Stomach (tissue), 4 donors: ENCODE measurements around the gene ABCB1.

Source experiments
- CTCF ChIP-seq, 7 experiments: fragments of 450-650 bp in 4 of 7; fragments of 200-600 bp in 3 of 7; sonication (generic) in 3 of 7; IDR thresholded peaks; one replicate each; pipeline ENCODE4 v1.5.1; 2016 to 2019; ENCODE audit warnings: antibody characterized with exemption in 7 of 7, control low read depth in 2 of 7, mild to moderate bottlenecking in 1 of 7
- EP300 ChIP-seq: sonication (generic); formaldehyde crosslinking; IDR thresholded peaks from one replicate; pipeline ENCODE4 v1.6.1; 2017; ENCODE audit warnings: antibody characterized with exemption
- POLR2A ChIP-seq, 4 donors: fragments of 450-650 bp; IDR thresholded peaks; one replicate each; pipeline ENCODE4 v1.6.1; 2016; ENCODE audit warnings: antibody characterized with exemption in 4 of 4, control low read depth in 2 of 4, mild to moderate bottlenecking in 1 of 4, moderate library complexity in 1 of 4
- POLR2AphosphoS5 ChIP-seq, 3 donors: sonication (generic); formaldehyde crosslinking; IDR thresholded peaks; one replicate each; pipeline ENCODE4 v1.6.1; 2016; ENCODE audit warnings: antibody characterized with exemption in 3 of 3

GRCh38 chr7:87561102-87561501 is 39.6 kb downstream of the ABCB1 start:
- TF ChIP-seq CTCF (IDR thresholded peaks at IDR 0.05) (no peak), POLR2AphosphoS5 (IDR thresholded peaks at IDR 0.05) (no peak), POLR2A (IDR thresholded peaks at IDR 0.05) (no peak), EP300 (no peak)
